RWPE2 (cell line): ENCODE results near the gene FNBP1.

Experiments
- ATAC-seq: fragments of 200-7000 bp; cut with Tn5 transposase; 3 replicates; pipeline ENCODE4 v1.9.1; 2021; ENCODE audit warnings: low read depth
- DNase-seq: peaks from one replicate; pipeline ENCODE4 v3.0.0-alpha.2; 2020; ENCODE audit warnings: low spot score
- H3K27ac ChIP-seq: fragments of 450-650 bp; 2 replicates; pipeline ENCODE4 v1.5.1; 2017; ENCODE audit warnings: mild to moderate bottlenecking; ENCODE audit not compliant: poor library complexity, severe bottlenecking
- H3K27me3 ChIP-seq: fragments of 250-450 bp; sonication (Bioruptor Pico); 2 replicates; pipeline ENCODE4 v1.5.1; 2021; ENCODE audit warnings: mild to moderate bottlenecking, moderate library complexity; ENCODE audit not compliant: insufficient read depth, poor library complexity, severe bottlenecking
- H3K36me3 ChIP-seq: fragments of 250-450 bp; sonication (Bioruptor Pico); 2 replicates; pipeline ENCODE4 v1.5.1; 2020; ENCODE audit warnings: low read depth, mild to moderate bottlenecking, moderate library complexity
- H3K4me1 ChIP-seq: fragments of 250-450 bp; sonication (Bioruptor Pico); 2 replicates; pipeline ENCODE4 v1.5.1; 2021; ENCODE audit warnings: mild to moderate bottlenecking, moderate library complexity; ENCODE audit not compliant: insufficient read depth, poor library complexity, severe bottlenecking
- H3K4me3 ChIP-seq: fragments of 250-450 bp; sonication (Bioruptor Pico); 2 replicates; pipeline ENCODE4 v1.5.1; 2021; ENCODE audit warnings: mild to moderate bottlenecking, moderate library complexity; ENCODE audit not compliant: severe bottlenecking
- H3K9me3 ChIP-seq: fragments of 250-450 bp; sonication (Bioruptor Pico); 2 replicates; pipeline ENCODE4 v1.5.1; 2021; ENCODE audit warnings: mild to moderate bottlenecking, moderate library complexity; ENCODE audit not compliant: severe bottlenecking
- CTCF ChIP-seq: fragments of 450-650 bp; IDR thresholded peaks from one replicate; pipeline ENCODE4 v1.5.1; 2017; ENCODE audit warnings: mild to moderate bottlenecking, moderate library complexity; ENCODE audit not compliant: poor library complexity, severe bottlenecking

The FNBP1 gene

GRCh38 chr9:129879991-129880653 lies 162.9 kb downstream of the FNBP1 start:
- Histone ChIP-seq H3K4me3 (no peak overlapping the region), H3K4me1 (peaks cover 10% of the 10 kb centered on the region), H3K9me3 (no peaks in the 10 kb centered on the region), H3K36me3 (no peaks in the 10 kb centered on the region), H3K27ac (no peak overlapping the region), H3K27me3 (no peaks in the 10 kb centered on the region)
- ATAC-seq: no peak
- no peak for DNase-seq
- TF ChIP-seq CTCF: no peak

- no peak for DNase-seq
- H3K27ac ChIP-seq: no peak overlapping the region
- H3K27me3 ChIP-seq: no peaks in the 10 kb centered on the region
- peaks cover 3% of the 10 kb centered on the region for H3K4me1 ChIP-seq
- H3K36me3 ChIP-seq: no peaks in the 10 kb centered on the region
- TF ChIP-seq CTCF: no peak
- no peaks in the 10 kb centered on the region for H3K9me3 ChIP-seq
- ATAC-seq: no peak
- no peak overlapping the region for H3K4me3 ChIP-seq
These were observed 163.8 kb downstream of the FNBP1 start for GRCh38 chr9:129879103-129879699.

GRCh38 chr9:129878291-129878690 lies 164.7 kb downstream of the FNBP1 start:
- Histone ChIP-seq H3K36me3 (no peaks in the 10 kb centered on the region), H3K9me3 (no peaks in the 10 kb centered on the region), H3K27me3 (no peaks in the 10 kb centered on the region), H3K4me1 (no peaks in the 10 kb centered on the region), H3K27ac (no peak overlapping the region), H3K4me3 (no peak overlapping the region)
- no peak for TF ChIP-seq CTCF
- DNase-seq (no peak), ATAC-seq (no peak)

GRCh38 chr9:129876815-129877214 lies 166.2 kb downstream of the FNBP1 start:
- Histone ChIP-seq H3K27me3 (no peaks in the 10 kb centered on the region), H3K27ac (no peak overlapping the region), H3K9me3 (no peaks in the 10 kb centered on the region), H3K4me3 (no peak overlapping the region), H3K36me3 (no peaks in the 10 kb centered on the region), H3K4me1 (no peaks in the 10 kb centered on the region)
- ATAC-seq: no peak
- no peak for DNase-seq
- TF ChIP-seq CTCF: no peak
